Right kidney (tissue), 9 donors: ENCODE data around the gene FZD8.
"Not testable (repeated sequence)": the region's sequence is repeated elsewhere in the genome, so short reads cannot be mapped to it uniquely, and the experiment has no call there.

ENCODE experiments used
- DNase-seq: peaks from one replicate; pipeline ENCODE4 v3.0.0-alpha.2; 2016
- long read RNA-seq, 8 donors: transcript quantifications; one replicate each; lab custom pipeline, GENCODE V29; 2026

FZD8 gene
- long read RNA-seq, donor 1, full-length matches to known transcripts = 44 of 44 reads
- long read RNA-seq, donor 1, partial matches to known transcripts = 0 of 44 reads
- long read RNA-seq, donor 1, other reads (novel, unspliced or antisense) = 0 of 44 reads
- long read RNA-seq, donor 2, full-length matches to known transcripts = 20 of 20 reads
- long read RNA-seq, donor 2, partial matches to known transcripts = 0 of 20 reads
- long read RNA-seq, donor 2, other reads (novel, unspliced or antisense) = 0 of 20 reads
- long read RNA-seq, donor 3, full-length matches to known transcripts = 15 of 15 reads
- long read RNA-seq, donor 3, partial matches to known transcripts = 0 of 15 reads
- long read RNA-seq, donor 3, other reads (novel, unspliced or antisense) = 0 of 15 reads
- long read RNA-seq, donor 4, full-length matches to known transcripts = 51 of 51 reads
- long read RNA-seq, donor 4, partial matches to known transcripts = 0 of 51 reads
- long read RNA-seq, donor 4, other reads (novel, unspliced or antisense) = 0 of 51 reads
- long read RNA-seq, donor 5, full-length matches to known transcripts = 28 of 28 reads
- long read RNA-seq, donor 5, partial matches to known transcripts = 0 of 28 reads
- long read RNA-seq, donor 5, other reads (novel, unspliced or antisense) = 0 of 28 reads
- long read RNA-seq, donor 6, full-length matches to known transcripts = 28 of 28 reads
- long read RNA-seq, donor 6, partial matches to known transcripts = 0 of 28 reads
- long read RNA-seq, donor 6, other reads (novel, unspliced or antisense) = 0 of 28 reads
- long read RNA-seq, donor 7, full-length matches to known transcripts = 50 of 50 reads
- long read RNA-seq, donor 7, partial matches to known transcripts = 0 of 50 reads
- long read RNA-seq, donor 7, other reads (novel, unspliced or antisense) = 0 of 50 reads
- long read RNA-seq, donor 8, full-length matches to known transcripts = 30 of 30 reads
- long read RNA-seq, donor 8, partial matches to known transcripts = 0 of 30 reads
- long read RNA-seq, donor 8, other reads (novel, unspliced or antisense) = 0 of 30 reads

GRCh38 chr10:35642035-35642792, at the start of gene FZD8:
Gene FZD8 (minus strand): TSS chr10:35642296. CDS start chr10:35641429, 867 bp downstream.
- peak; percentile 97 for DNase-seq

GRCh38 chr10:35691522-35692236, 49.6 kb upstream of the FZD8 start:
- no peak for DNase-seq

- no peak for DNase-seq
Observed at GRCh38 chr10:35690534-35690933, 48.4 kb upstream of the FZD8 start.

- DNase-seq = not testable (repeated sequence)
Observed at GRCh38 chr10:35685858-35686257, 43.8 kb upstream of the FZD8 start.

- peak; percentile 44 for DNase-seq
Observed at GRCh38 chr10:35685402-35685801, 43.3 kb upstream of the FZD8 start.

GRCh38 chr10:35684586-35684985, 42.5 kb upstream of the FZD8 start:
- DNase-seq = no peak

GRCh38 chr10:35675846-35676245, 33.8 kb upstream of the FZD8 start:
- no peak for DNase-seq

- DNase-seq = no peak
Observed at GRCh38 chr10:35674843-35675242, 32.7 kb upstream of the FZD8 start.

- DNase-seq = no peak
Observed at GRCh38 chr10:35668865-35669650, 27.0 kb upstream of the FZD8 start.

GRCh38 chr10:35667971-35668370, 25.9 kb upstream of the FZD8 start:
- DNase-seq = no peak

- no peak for DNase-seq
Observed at GRCh38 chr10:35667270-35667889, 25.3 kb upstream of the FZD8 start.

- no peak for DNase-seq
Observed at GRCh38 chr10:35661236-35661635, 19.1 kb upstream of the FZD8 start.

GRCh38 chr10:35659456-35659855, 17.4 kb upstream of the FZD8 start:
- no peak for DNase-seq

GRCh38 chr10:35657621-35658020, 15.5 kb upstream of the FZD8 start:
- no peak for DNase-seq

- no peak for DNase-seq
Observed at GRCh38 chr10:35652824-35653223, 10.7 kb upstream of the FZD8 start.

GRCh38 chr10:35650894-35651293, 8.8 kb upstream of the FZD8 start:
- no peak for DNase-seq

- DNase-seq = peak; percentile 22
Observed at GRCh38 chr10:35644050-35644950, 2.2 kb upstream of the FZD8 start.

GRCh38 chr10:35643151-35644049, 1.3 kb upstream of the FZD8 start:
- peak; percentile 83 for DNase-seq
